Keratinocyte (primary cell): ENCODE results near the gene KIAA0825.

Source experiments
- EZH2 ChIP-seq: IDR thresholded peaks from one replicate; pipeline ENCODE4 v1.6.1; 2012; ENCODE audit warnings: inconsistent platforms, mild to moderate bottlenecking, low read length, moderate library complexity
- TF ChIP-seq, protein P1 (sequence below), 3 experiments: IDR thresholded peaks in 1 of 3; conservative IDR thresholded peaks in 1 of 3; optimal IDR thresholded peaks in 1 of 3; 2 replicates in 2 of 3; 3 replicates in 1 of 3; pipeline versions ENCODE3 to v1.5.1; 2011; ENCODE audit warnings: low read length in 3 of 3, mild to moderate bottlenecking in 3 of 3, moderate library complexity in 2 of 3, control low read depth in 1 of 3, inconsistent platforms in 1 of 3; ENCODE audit not compliant: insufficient read depth in 2 of 3; ENCODE audit errors: extremely low read depth in 1 of 3

DNA sequence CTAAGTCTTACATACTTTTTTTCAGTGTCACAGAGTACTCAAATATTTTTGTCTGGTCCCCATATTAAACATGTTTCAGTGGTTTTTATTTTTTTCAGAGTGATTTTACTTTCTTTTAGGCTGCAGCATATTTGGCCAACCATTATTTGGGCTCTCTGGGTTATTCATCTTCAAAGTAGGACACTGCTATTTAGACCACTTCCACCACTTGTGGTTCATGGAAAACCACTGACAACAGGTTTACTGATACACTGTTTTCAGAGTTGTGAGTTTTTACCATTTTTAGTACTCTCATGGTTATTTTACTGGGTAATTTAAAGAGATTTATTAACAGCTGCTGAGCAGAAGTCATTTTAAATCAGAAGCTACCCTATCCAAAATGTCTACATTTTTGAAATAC is 437.6 kb downstream of the KIAA0825 start:
- TF ChIP-seq, protein P1, sequence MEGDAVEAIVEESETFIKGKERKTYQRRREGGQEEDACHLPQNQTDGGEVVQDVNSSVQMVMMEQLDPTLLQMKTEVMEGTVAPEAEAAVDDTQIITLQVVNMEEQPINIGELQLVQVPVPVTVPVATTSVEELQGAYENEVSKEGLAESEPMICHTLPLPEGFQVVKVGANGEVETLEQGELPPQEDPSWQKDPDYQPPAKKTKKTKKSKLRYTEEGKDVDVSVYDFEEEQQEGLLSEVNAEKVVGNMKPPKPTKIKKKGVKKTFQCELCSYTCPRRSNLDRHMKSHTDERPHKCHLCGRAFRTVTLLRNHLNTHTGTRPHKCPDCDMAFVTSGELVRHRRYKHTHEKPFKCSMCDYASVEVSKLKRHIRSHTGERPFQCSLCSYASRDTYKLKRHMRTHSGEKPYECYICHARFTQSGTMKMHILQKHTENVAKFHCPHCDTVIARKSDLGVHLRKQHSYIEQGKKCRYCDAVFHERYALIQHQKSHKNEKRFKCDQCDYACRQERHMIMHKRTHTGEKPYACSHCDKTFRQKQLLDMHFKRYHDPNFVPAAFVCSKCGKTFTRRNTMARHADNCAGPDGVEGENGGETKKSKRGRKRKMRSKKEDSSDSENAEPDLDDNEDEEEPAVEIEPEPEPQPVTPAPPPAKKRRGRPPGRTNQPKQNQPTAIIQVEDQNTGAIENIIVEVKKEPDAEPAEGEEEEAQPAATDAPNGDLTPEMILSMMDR (optimal IDR thresholded peaks at IDR 0.05 in 1 of 3, IDR thresholded peaks at IDR 0.05 in 1 of 3, conservative IDR thresholded peaks at IDR 0.05 in 1 of 3; ENCODE audit: extremely low read depth in 1 of 3, insufficient read depth in 2 of 3, low read length in 3 of 3) = no peak
- no peak for TF ChIP-seq EZH2
